BE2C (cell line): ENCODE results near the gene MGA.
A peak's percentile ranks its signal among the peaks of the same experiment; 100 is the strongest.

ENCODE experiments used
- DNase-seq: peaks from one replicate; pipeline ENCODE4 v3.0.0-alpha.2; 2020
- H3K27me3 ChIP-seq: fragments of 250-450 bp; sonication (Bioruptor Pico); 2 replicates; pipeline ENCODE4 v1.5.1; 2020; ENCODE audit warnings: mild to moderate bottlenecking
- H3K36me3 ChIP-seq: fragments of 250-450 bp; sonication (Bioruptor Pico); 2 replicates; pipeline ENCODE4 v1.5.1; 2020; ENCODE audit warnings: mild to moderate bottlenecking
- H3K4me1 ChIP-seq: fragments of 250-450 bp; sonication (Bioruptor Pico); 2 replicates; pipeline ENCODE4 v1.5.1; 2020
- H3K4me3 ChIP-seq: 2 replicates; pipeline ENCODE4 v1.5.1; 2011; ENCODE audit warnings: low read depth, low read length
- H3K9me3 ChIP-seq: fragments of 250-450 bp; sonication (Bioruptor Pico); 2 replicates; pipeline ENCODE4 v1.5.1; 2020
- TF ChIP-seq, protein P1 (sequence below): IDR thresholded peaks from 2 replicates; pipeline ENCODE4 v1.5.1; 2012; ENCODE audit warnings: mild to moderate bottlenecking, low read depth, low read length

The MGA gene

DNA sequence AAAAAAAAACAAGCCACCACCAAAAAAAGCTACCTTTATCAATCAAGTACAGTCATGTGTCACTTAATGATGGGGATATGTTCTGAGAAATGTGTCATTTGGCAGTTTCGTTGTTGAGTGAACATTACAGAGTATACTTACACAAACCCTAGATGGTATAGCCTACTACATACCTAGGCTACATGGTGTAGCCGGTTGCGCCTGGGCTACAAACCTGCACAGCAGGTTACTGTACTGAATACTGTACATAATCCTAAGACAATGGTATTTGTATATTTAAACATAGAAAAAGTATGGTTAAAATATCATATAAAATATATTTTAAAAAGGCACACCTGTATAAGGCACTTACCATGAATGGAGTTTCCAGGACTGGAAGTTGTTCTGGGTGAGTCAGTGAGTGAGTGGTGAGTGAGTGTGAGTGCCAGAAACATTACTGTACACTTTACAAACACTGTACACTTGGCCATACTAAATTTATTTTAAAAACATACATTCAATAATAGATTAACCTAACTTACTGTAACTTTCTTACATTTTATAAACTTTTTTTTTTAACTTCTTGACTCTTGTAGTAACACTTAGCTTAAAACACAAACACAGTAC lies 141.7 kb downstream of the MGA start:
- Histone ChIP-seq H3K27me3 (no peaks in the 10 kb centered on the region), H3K4me1 (peaks cover 23% of the 10 kb centered on the region), H3K4me3 (no peak overlapping the region), H3K36me3 (peaks cover 3% of the 10 kb centered on the region; the same call in 1 of the 2 replicates), H3K9me3 (no peaks in the 10 kb centered on the region)
- DNase-seq: no peak
- TF ChIP-seq, protein P1, sequence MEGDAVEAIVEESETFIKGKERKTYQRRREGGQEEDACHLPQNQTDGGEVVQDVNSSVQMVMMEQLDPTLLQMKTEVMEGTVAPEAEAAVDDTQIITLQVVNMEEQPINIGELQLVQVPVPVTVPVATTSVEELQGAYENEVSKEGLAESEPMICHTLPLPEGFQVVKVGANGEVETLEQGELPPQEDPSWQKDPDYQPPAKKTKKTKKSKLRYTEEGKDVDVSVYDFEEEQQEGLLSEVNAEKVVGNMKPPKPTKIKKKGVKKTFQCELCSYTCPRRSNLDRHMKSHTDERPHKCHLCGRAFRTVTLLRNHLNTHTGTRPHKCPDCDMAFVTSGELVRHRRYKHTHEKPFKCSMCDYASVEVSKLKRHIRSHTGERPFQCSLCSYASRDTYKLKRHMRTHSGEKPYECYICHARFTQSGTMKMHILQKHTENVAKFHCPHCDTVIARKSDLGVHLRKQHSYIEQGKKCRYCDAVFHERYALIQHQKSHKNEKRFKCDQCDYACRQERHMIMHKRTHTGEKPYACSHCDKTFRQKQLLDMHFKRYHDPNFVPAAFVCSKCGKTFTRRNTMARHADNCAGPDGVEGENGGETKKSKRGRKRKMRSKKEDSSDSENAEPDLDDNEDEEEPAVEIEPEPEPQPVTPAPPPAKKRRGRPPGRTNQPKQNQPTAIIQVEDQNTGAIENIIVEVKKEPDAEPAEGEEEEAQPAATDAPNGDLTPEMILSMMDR: no peak

DNA sequence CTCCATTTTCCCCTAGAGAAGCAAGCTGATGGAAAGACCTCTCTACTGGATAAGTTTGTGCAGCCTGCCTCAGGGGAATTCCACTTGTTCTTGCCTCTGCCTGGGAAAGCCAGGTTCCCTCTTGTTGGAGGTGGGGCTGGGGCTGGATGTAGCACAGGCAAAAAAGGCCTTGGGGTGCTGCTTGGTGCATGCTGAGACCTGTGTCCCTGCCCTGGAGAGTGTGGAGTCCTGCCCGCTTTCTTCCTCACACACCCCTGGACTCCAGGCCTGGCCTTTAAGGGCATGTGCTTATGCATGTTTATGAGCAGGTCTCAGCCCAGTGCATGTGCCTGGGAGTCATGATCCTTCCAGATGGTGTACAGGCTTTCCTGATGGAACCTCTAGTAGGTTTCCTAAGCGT lies 144.2 kb downstream of the MGA start:
- Histone ChIP-seq H3K36me3 (peaks cover 3% of the 10 kb centered on the region; the same call in 1 of the 2 replicates), H3K27me3 (no peaks in the 10 kb centered on the region), H3K4me1 (peaks cover 25% of the 10 kb centered on the region), H3K9me3 (no peaks in the 10 kb centered on the region), H3K4me3 (no peak overlapping the region)
- TF ChIP-seq, protein P1: no peak
- no peak for DNase-seq

DNA sequence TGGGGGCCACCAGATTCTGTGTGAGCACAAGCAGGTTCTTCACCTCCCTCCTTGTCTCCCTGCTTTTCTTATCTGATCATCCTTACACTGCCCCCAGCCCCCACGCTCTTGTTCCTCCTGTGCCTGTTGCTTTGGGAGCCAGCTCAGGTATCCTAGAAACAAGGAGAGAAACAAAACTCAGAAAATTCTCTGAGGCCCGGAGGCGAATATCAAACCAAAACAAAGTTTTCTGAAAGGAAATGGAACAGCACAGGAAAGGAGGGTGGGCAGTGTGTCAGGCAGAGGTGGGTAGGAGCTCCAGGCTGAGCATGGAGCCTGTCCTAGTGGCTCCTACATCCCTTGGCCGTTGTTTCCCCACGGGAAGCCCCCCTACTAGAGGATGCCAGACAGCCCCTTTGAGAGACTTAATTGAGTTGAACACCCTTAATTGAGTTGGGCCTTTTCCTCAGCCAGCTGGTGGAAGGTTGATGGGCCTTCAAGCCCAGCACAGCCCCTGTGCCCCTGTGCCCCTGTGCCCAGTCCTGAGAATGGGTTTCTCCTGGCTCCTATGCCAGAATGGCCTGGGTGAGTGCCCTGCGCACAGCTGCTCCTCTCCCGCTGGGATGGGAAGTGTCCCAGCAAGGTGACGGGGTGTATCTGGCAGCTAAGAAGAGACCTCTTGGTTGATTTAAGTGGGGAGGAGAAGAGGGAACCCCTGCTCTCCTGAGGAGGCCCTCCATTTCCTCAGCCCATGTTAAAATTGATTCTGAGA lies 144.9 kb downstream of the MGA start:
- Histone ChIP-seq H3K4me3 (no peak overlapping the region), H3K4me1 (peaks cover 25% of the 10 kb centered on the region), H3K27me3 (no peaks in the 10 kb centered on the region), H3K9me3 (no peaks in the 10 kb centered on the region), H3K36me3 (peaks cover 3% of the 10 kb centered on the region; the same call in 1 of the 2 replicates)
- DNase-seq: no peak
- TF ChIP-seq, protein P1: no peak

DNA sequence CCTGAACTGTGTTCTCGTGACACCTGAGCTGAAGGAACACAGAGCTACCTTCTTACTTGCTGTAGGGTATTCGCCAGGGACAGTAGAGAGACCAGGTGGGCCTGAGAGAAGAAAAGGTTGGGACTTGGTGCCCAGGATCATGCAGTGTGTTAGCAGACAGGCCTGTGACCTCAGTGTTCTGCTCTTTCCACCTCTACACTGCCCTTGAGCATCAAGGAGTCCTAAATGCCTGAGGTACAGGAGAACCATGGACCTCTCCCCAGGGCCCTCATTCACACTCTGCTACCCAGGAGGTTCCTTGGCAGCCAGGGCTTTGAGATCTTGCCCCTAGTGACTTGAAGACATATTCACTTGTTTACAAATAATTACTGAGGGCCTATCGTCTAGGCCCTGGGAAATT lies 145.5 kb downstream of the MGA start:
- Histone ChIP-seq H3K36me3 (peaks cover 3% of the 10 kb centered on the region; the same call in 1 of the 2 replicates), H3K9me3 (no peaks in the 10 kb centered on the region), H3K4me3 (no peak overlapping the region), H3K4me1 (peaks cover 25% of the 10 kb centered on the region), H3K27me3 (no peaks in the 10 kb centered on the region)
- no peak for DNase-seq
- TF ChIP-seq, protein P1: no peak

DNA sequence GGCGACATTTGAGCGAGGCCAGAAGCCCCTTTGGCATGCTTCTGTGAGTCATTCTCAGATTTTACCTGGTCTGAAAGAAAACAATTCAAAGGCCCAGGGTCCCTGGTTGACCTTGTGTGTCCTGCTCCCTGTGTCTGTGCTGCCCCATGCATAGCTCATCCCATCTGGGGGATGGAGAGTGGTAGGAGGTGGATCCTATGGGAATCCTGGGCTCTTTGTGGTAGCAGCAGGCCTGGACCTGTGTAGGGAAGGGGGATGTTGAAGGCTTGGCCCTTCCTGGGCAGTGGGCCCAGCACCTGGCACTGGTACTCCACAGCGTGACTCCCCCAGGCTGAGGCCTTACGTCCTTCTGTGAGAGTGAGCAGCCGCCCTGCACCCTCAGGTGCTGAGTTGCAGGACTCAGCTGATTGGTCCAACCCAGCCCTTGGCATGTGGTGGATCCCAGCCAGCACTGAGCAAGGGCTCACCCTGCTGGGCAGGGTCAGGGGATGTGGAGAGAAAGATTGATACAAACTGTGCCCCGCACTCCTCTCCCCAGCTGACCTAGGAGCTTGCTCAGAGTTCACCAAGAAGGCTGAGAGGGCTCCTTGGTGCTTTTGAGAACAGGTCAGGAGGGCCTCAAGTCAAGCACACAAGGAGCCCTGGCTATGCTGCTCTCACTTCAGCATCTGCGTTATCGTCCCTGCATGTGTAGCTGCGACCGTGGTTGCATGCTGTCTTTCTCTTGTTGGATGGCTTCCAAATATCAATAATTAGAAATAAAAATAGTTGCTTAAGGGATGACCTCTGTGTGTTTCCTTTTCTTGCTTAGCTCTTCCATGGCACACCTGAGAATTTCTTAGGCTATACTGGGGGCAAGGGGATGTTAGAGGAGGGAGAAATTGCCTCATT lies 146.3 kb downstream of the MGA start:
- Histone ChIP-seq H3K9me3 (no peaks in the 10 kb centered on the region), H3K4me3 (no peak overlapping the region), H3K4me1 (peaks cover 25% of the 10 kb centered on the region), H3K36me3 (no peaks in the 10 kb centered on the region), H3K27me3 (no peaks in the 10 kb centered on the region)
- TF ChIP-seq, protein P1: no peak
- peak; percentile 37 for DNase-seq
